GM12878 (cell line): ENCODE measurements around the gene ZNF112. TPM values are rescaled to one million over a fixed set of nuclear protein-coding genes. Genes with fewer than 3 reads are reported as not detected.

Experiments
- ATAC-seq: fragments of 200-7000 bp; cut with Tn5 transposase; 3 replicates; pipeline ENCODE4 v1.9.1; 2020; ENCODE audit warnings: mild to moderate bottlenecking, moderate library complexity
- BruUV-seq: library from RNA; stranded (reverse); fragments of 400-500 nt; replicated peaks from 2 replicates; lab custom pipeline; 2021; lab: Mats Ljungman, UMichigan
- CTCF ChIA-PET: fragments of 300-600 bp; sonication (Branson Sonifier 250); formaldehyde crosslinking; extraction: SDS; loops from one replicate; lab custom pipeline; 2021; ENCODE audit warnings: inconsistent platforms; lab: Yijun Ruan, JAX
- POLR2A ChIA-PET: fragments of 350-600 bp; formaldehyde crosslinking; extraction: SDS; loops from one replicate; lab custom pipeline; 2021; ENCODE audit warnings: inconsistent platforms; lab: Charles Lee
- RAD21 ChIA-PET: fragments of 300-600 bp; sonication (Branson Sonifier 250); formaldehyde crosslinking; loops from one replicate; lab custom pipeline; 2023; ENCODE audit warnings: antibody characterized with exemption; ENCODE audit not compliant: unreplicated experiment; lab: Charles Lee
- SMC1A ChIA-PET: fragments of 300-600 bp; sonication (Branson Sonifier 250); formaldehyde crosslinking; loops from one replicate; lab custom pipeline; 2023; ENCODE audit not compliant: unreplicated experiment, uncharacterized antibody; lab: Charles Lee
- DNase-seq: peaks from one replicate; pipeline ENCODE4 v3.0.0-alpha.2; 2011; ENCODE audit warnings: low read depth, low spot score
- FAIRE-seq: peaks from 3 replicates; lab custom pipeline; 2011; peaks lifted over from hg19 to GRCh38; lab: Jason Lieb, UNC
- H2AFZ ChIP-seq: 2 replicates; pipeline ENCODE4 v1.6.0; 2011; ENCODE audit warnings: low read depth, low read length, control low read depth; ENCODE audit not compliant: control insufficient read depth
- H3K27ac ChIP-seq: 2 replicates; pipeline ENCODE4 v1.5.1; 2011; ENCODE audit warnings: control low read depth; ENCODE audit not compliant: control insufficient read depth, insufficient read depth
- H3K27me3 ChIP-seq, 2 experiments: replicated peaks in 1 of 2; 2 replicates each; pipeline versions ENCODE4 v1.6.0 to v1.6.1; 2011; ENCODE audit warnings: low read length in 1 of 2; ENCODE audit not compliant: control insufficient read depth in 2 of 2, insufficient read depth in 2 of 2
- H3K36me3 ChIP-seq, 2 experiments: 2 replicates each; pipeline ENCODE4 v1.5.1; 2011; ENCODE audit warnings: low read length in 1 of 2; ENCODE audit not compliant: control insufficient read depth in 2 of 2, insufficient read depth in 2 of 2
- H3K4me1 ChIP-seq: 2 replicates; pipeline ENCODE4 v1.6.1; 2011; ENCODE audit warnings: mild to moderate bottlenecking, low read length, moderate library complexity, mixed read lengths; ENCODE audit not compliant: control insufficient read depth, insufficient read depth
- H3K4me2 ChIP-seq: 2 replicates; pipeline ENCODE4 v1.6.0; 2011; ENCODE audit warnings: control low read depth; ENCODE audit not compliant: control insufficient read depth, insufficient read depth
- H3K4me3 ChIP-seq: fragments of 200-600 bp; sonication (generic); 2 replicates; pipeline ENCODE4 v1.5.1; 2016
- H3K79me2 ChIP-seq: 2 replicates; pipeline ENCODE4 v1.6.0; 2011; ENCODE audit warnings: low read length; ENCODE audit not compliant: control insufficient read depth, insufficient read depth
- H3K9ac ChIP-seq: 2 replicates; pipeline ENCODE4 v1.8.0; 2011; ENCODE audit warnings: low read length, control low read depth, mixed read lengths; ENCODE audit not compliant: control insufficient read depth, insufficient read depth
- H3K9me3 ChIP-seq: replicated peaks from 3 replicates; pipeline ENCODE4 v1.5.1; 2011; ENCODE audit warnings: mild to moderate bottlenecking, low read length; ENCODE audit not compliant: control insufficient read depth, insufficient read depth
- H4K20me1 ChIP-seq: 2 replicates; pipeline ENCODE4 v1.6.0; 2011; ENCODE audit not compliant: control insufficient read depth, insufficient read depth
- BCL11A ChIP-seq: IDR thresholded peaks from 2 replicates; pipeline ENCODE4 v1.6.1; 2011; ENCODE audit warnings: low read depth, low read length
- BRCA1 ChIP-seq: IDR thresholded peaks from 2 replicates; pipeline ENCODE4 v1.6.1; 2011; ENCODE audit warnings: low read depth, low read length, improper control_type of control experiment
- CBX3 ChIP-seq: fragments of 200-600 bp; sonication (generic); IDR thresholded peaks from 2 replicates; pipeline ENCODE4 v1.6.1; 2016; ENCODE audit warnings: low read depth, borderline replicate concordance
- IKZF1 ChIP-seq: fragments of 450-650 bp; conservative IDR thresholded peaks from 2 replicates; pipeline ENCODE4 v1.6.1; 2017; ENCODE audit warnings: antibody characterized with exemption, mild to moderate bottlenecking
- IKZF2 ChIP-seq, 2 experiments: fragments of 450-650 bp; IDR thresholded peaks; 2 replicates each; pipeline ENCODE4 v1.6.1; 2017; ENCODE audit warnings: mild to moderate bottlenecking in 2 of 2, moderate library complexity in 2 of 2
- KAT2A ChIP-seq: conservative IDR thresholded peaks from 2 replicates; pipeline ENCODE4 v1.6.1; 2011; ENCODE audit warnings: low read depth, low read length; ENCODE audit not compliant: control insufficient read depth
- MYB ChIP-seq: fragments of 150-350 bp; IDR thresholded peaks from 2 replicates; pipeline ENCODE4 v1.6.1; 2014; ENCODE audit warnings: mild to moderate bottlenecking, low read depth, low read length, borderline replicate concordance
- NRF1 ChIP-seq: conservative IDR thresholded peaks from 2 replicates; pipeline ENCODE4 v1.6.1; 2011; ENCODE audit warnings: mild to moderate bottlenecking, low read depth, low read length, improper control_type of control experiment
- PAX8 ChIP-seq: fragments of 450-650 bp; IDR thresholded peaks from 2 replicates; pipeline ENCODE4 v1.6.1; 2017; ENCODE audit warnings: mild to moderate bottlenecking, moderate library complexity
- PBX3 ChIP-seq: IDR thresholded peaks from 2 replicates; pipeline ENCODE4 v1.6.1; 2011; ENCODE audit warnings: mild to moderate bottlenecking, low read depth, low read length, moderate library complexity; ENCODE audit not compliant: insufficient replicate concordance
- PML ChIP-seq: IDR thresholded peaks from 2 replicates; pipeline ENCODE4 v1.6.1; 2012; ENCODE audit warnings: low read length, inconsistent platforms
- POLR2AphosphoS5 ChIP-seq: IDR thresholded peaks from 2 replicates; pipeline ENCODE4 v1.6.1; 2011; ENCODE audit warnings: mild to moderate bottlenecking, low read length, inconsistent platforms
- SMAD5 ChIP-seq: IDR thresholded peaks from 2 replicates; pipeline ENCODE4 v1.6.1; 2016; ENCODE audit warnings: antibody characterized with exemption, low read depth
- STAT1 ChIP-seq: fragments of 450-650 bp; conservative IDR thresholded peaks from 2 replicates; pipeline ENCODE4 v1.6.1; 2014; ENCODE audit warnings: antibody characterized with exemption, mild to moderate bottlenecking
- TCF7 ChIP-seq: IDR thresholded peaks from 2 replicates; pipeline ENCODE4 v1.6.1; 2014; ENCODE audit warnings: antibody characterized with exemption, borderline replicate concordance
- ZBTB40 ChIP-seq: fragments of 450-650 bp; IDR thresholded peaks from 2 replicates; pipeline ENCODE4 v1.6.1; 2016; ENCODE audit warnings: mild to moderate bottlenecking, moderate library complexity, borderline replicate concordance
- ZNF622 ChIP-seq: fragments of 450-650 bp; IDR thresholded peaks from 2 replicates; pipeline ENCODE4 v1.6.1; 2017; ENCODE audit warnings: mild to moderate bottlenecking, inconsistent platforms
- ZSCAN29 ChIP-seq: fragments of 450-650 bp; IDR thresholded peaks from 2 replicates; pipeline ENCODE4 v1.6.1; 2017; ENCODE audit warnings: mild to moderate bottlenecking, moderate library complexity
- WGBS: methylation state at CpG from one replicate; pipeline ENCODE4 v1.1.6; 2016; ENCODE audit warnings: low lambda C conversion rate; ENCODE audit not compliant: insufficient replicate concordance, insufficient coverage; ENCODE audit errors: missing lambda C conversion rate; 5-methylcytosine and 5-hydroxymethylcytosine counted together
- in situ Hi-C: fragments of 300-500 bp; cut with MboI; formaldehyde crosslinking; loops from 9 replicates; pipeline ENCODE4 v1.14.3; 2018; ENCODE audit warnings: mixed read lengths
- intact Hi-C: fragments of 100-400 bp; cut with micrococcal nuclease; formaldehyde crosslinking; loops from one replicate; pipeline ENCODE4 v1.14.2; 2022; ENCODE audit not compliant: unreplicated experiment
- polyA plus RNA-seq, 11 experiments: library from polyadenylated mRNA; depleted of rRNA in 4 of 11; unstranded in 6 of 11; stranded (reverse) in 5 of 11; fragments of >200 nt; fragmentation: Nextera tagmentation in 4 of 11; fragmentation: Illumina TruSeq in 1 of 11; extraction: Ambion mirVana in 4 of 11; extraction: Trizol in 1 of 11; gene quantifications; 1 replicate in 1 of 11; 2 replicates in 10 of 11; pipeline versions ENCODE4 v1.2.1 to v1.2.3, GENCODE V29; 2011 to 2016; ENCODE audit warnings: inconsistent platforms in 2 of 11, missing spikeins in 2 of 11, low read depth in 1 of 11
- total RNA-seq, 4 experiments: library from RNA; depleted of rRNA in 3 of 4; stranded (reverse); fragments of >200 nt in 3 of 4; fragmentation: Illumina TruSeq in 1 of 4; extraction: Trizol in 1 of 4; gene quantifications; 2 replicates each; pipeline versions ENCODE4 v1.2.1 to v1.2.3, GENCODE V29; 2013 to 2021

Gene ZNF112
- total and polyA plus RNA-seq, 10 of the 15 experiments (the other 5 are each of a cell fraction or from before 2014, with no cell fraction given), result 0.03 to 0.25 (median 0.07) TPM; not detected in 4

GRCh38 chr19:44278181-44278690, 78.2 kb downstream of the ZNF112 start:
- ChIA-PET SMC1A (no interaction called here), POLR2A (no interaction called here), CTCF (no interaction called here), RAD21 (no interaction called here)
- Histone ChIP-seq H3K27me3 (no peaks in the 10 kb centered on the region), H3K9ac (no peak overlapping the region), H3K4me1 (no peaks in the 10 kb centered on the region), H4K20me1 (no peaks in the 10 kb centered on the region), H2AFZ (no peak overlapping the region), H3K79me2 (no peaks in the 10 kb centered on the region), H3K27ac (no peak overlapping the region), H3K4me2 (no peak overlapping the region), H3K9me3 (no peaks in the 10 kb centered on the region; the same call in 2 of the 3 replicates), H3K36me3 (no peaks in the 10 kb centered on the region), H3K4me3 (no peak overlapping the region)
- no peak for DNase-seq
- BruUV-seq, result no TSS peak
- in situ Hi-C loops, result no loop called here
- intact Hi-C loops, result no loop called here
- ATAC-seq, result no peak
- WGBS, result 71% methylated on average over 4 of the region's 4 CpGs
- TF ChIP-seq IKZF1, result no peak
- no peak for TF ChIP-seq KAT2A
- no peak for TF ChIP-seq PBX3
- no peak for TF ChIP-seq STAT1
- TF ChIP-seq MYB, result no peak
- no peak for TF ChIP-seq POLR2AphosphoS5
- TF ChIP-seq BRCA1, result no peak
- no peak for TF ChIP-seq PML
- TF ChIP-seq CBX3, result no peak
- no peak for TF ChIP-seq NRF1
- no peak for TF ChIP-seq BCL11A
- TF ChIP-seq TCF7, result no peak
- TF ChIP-seq IKZF2 (IDR thresholded peaks at IDR 0.05), result no peak
- no peak for TF ChIP-seq SMAD5
- TF ChIP-seq ZSCAN29, result no peak
- TF ChIP-seq ZBTB40, result no peak
- TF ChIP-seq ZNF622, result no peak
- TF ChIP-seq PAX8, result no peak
- FAIRE-seq, result no peak
